HEK293 (cell line): Measurements from ENCODE around the gene TEX52.

ENCODE experiments used
- CTCF ChIA-PET: fragments of 350-600 bp; formaldehyde crosslinking; extraction: SDS; loops from one replicate; lab custom pipeline; 2021; ENCODE audit warnings: antibody characterized with exemption; lab: Yijun Ruan, JAX
- POLR2A ChIA-PET: fragments of 300-600 bp; formaldehyde crosslinking; extraction: SDS; loops from one replicate; lab custom pipeline; 2020; ENCODE audit warnings: antibody characterized with exemption, inconsistent platforms; lab: Yijun Ruan, JAX
- H3K27ac ChIP-seq: fragments of 200-500 bp; sonication (Bioruptor generic); 2 replicates; pipeline ENCODE4 v1.5.1; 2014; ENCODE audit warnings: low read depth, low read length, control low read depth, inconsistent platforms; ENCODE audit errors: extremely low read depth
- H3K36me3 ChIP-seq, 2 experiments: fragments of 200-500 bp in 1 of 2; sonication (Bioruptor generic) in 1 of 2; 1 replicate in 1 of 2; 2 replicates in 1 of 2; pipeline ENCODE4 v1.5.1; 2014 to 2017; ENCODE audit warnings: inconsistent platforms in 2 of 2, low read length in 2 of 2; ENCODE audit not compliant: control insufficient read depth in 2 of 2, insufficient read depth in 1 of 2
- H3K4me1 ChIP-seq: fragments of 200-500 bp; sonication (Bioruptor generic); 2 replicates; pipeline ENCODE4 v1.5.1; 2014; ENCODE audit warnings: mild to moderate bottlenecking, low read length, inconsistent platforms; ENCODE audit not compliant: control insufficient read depth, insufficient read depth
- H3K4me3 ChIP-seq: 2 replicates; pipeline ENCODE4 v1.5.1; 2011; ENCODE audit warnings: low read depth, mild to moderate bottlenecking, control low read depth, low read length, moderate library complexity
- H3K9me3 ChIP-seq: fragments of 200-500 bp; sonication (Bioruptor generic); 2 replicates; pipeline ENCODE4 v1.5.1; 2014; ENCODE audit warnings: low read depth, low read length, inconsistent platforms; ENCODE audit not compliant: control insufficient read depth, insufficient read depth
- CTCF ChIP-seq: fragments of 450-650 bp; formaldehyde crosslinking; IDR thresholded peaks from 2 replicates; pipeline ENCODE4 v1.5.1; 2016; ENCODE audit warnings: missing biosample characterization, missing genetic modification characterization
- HOXA7 ChIP-seq: sonication (generic); formaldehyde crosslinking; IDR thresholded peaks from 2 replicates; pipeline ENCODE4 v1.8.1; 2022; ENCODE audit warnings: missing genetic modification reagents, borderline replicate concordance
- OSR2 ChIP-seq: fragments of 450-650 bp; formaldehyde crosslinking; IDR thresholded peaks from 2 replicates; pipeline ENCODE4 v1.5.1; 2016; ENCODE audit warnings: missing biosample characterization, missing genetic modification characterization
- SCRT1 ChIP-seq: fragments of 450-650 bp; formaldehyde crosslinking; IDR thresholded peaks from 2 replicates; pipeline ENCODE4 v1.5.1; 2016; ENCODE audit warnings: missing biosample characterization, missing genetic modification characterization, borderline replicate concordance
- SP3 ChIP-seq: fragments of 450-650 bp; formaldehyde crosslinking; IDR thresholded peaks from 2 replicates; pipeline ENCODE4 v1.5.1; 2016; ENCODE audit warnings: missing biosample characterization, missing genetic modification characterization
- ZBTB10 ChIP-seq: fragments of 450-650 bp; formaldehyde crosslinking; IDR thresholded peaks from 2 replicates; pipeline ENCODE4 v1.5.1; 2016; ENCODE audit warnings: missing biosample characterization, missing genetic modification characterization
- ZEB2 ChIP-seq: fragments of 450-650 bp; formaldehyde crosslinking; IDR thresholded peaks from 2 replicates; pipeline ENCODE4 v1.5.1; 2016; ENCODE audit warnings: missing biosample characterization, missing genetic modification characterization
- ZNF121 ChIP-seq: fragments of 450-650 bp; formaldehyde crosslinking; IDR thresholded peaks from 2 replicates; pipeline ENCODE4 v1.5.1; 2016; ENCODE audit warnings: missing biosample characterization, missing genetic modification characterization
- ZNF157 ChIP-seq: fragments of 450-650 bp; formaldehyde crosslinking; IDR thresholded peaks from 2 replicates; pipeline ENCODE4 v1.5.1; 2016; ENCODE audit warnings: missing biosample characterization, missing genetic modification characterization
- ZNF18 ChIP-seq: fragments of 450-650 bp; formaldehyde crosslinking; IDR thresholded peaks from 2 replicates; pipeline ENCODE4 v1.5.1; 2016; ENCODE audit warnings: missing biosample characterization, missing genetic modification characterization
- ZNF211 ChIP-seq: fragments of 450-650 bp; formaldehyde crosslinking; IDR thresholded peaks from 2 replicates; pipeline ENCODE4 v1.5.1; 2016; ENCODE audit warnings: low read depth, missing biosample characterization, missing genetic modification characterization
- ZNF280C ChIP-seq: fragments of 450-650 bp; formaldehyde crosslinking; IDR thresholded peaks from 2 replicates; pipeline ENCODE4 v1.5.1; 2016; ENCODE audit warnings: missing biosample characterization, missing genetic modification characterization
- ZNF398 ChIP-seq: fragments of 450-650 bp; formaldehyde crosslinking; IDR thresholded peaks from 2 replicates; pipeline ENCODE4 v1.5.1; 2017; ENCODE audit warnings: missing biosample characterization, missing genetic modification characterization
- ZNF600 ChIP-seq: fragments of 450-650 bp; formaldehyde crosslinking; IDR thresholded peaks from 2 replicates; pipeline ENCODE4 v1.5.1; 2016; ENCODE audit warnings: missing biosample characterization, missing genetic modification characterization
- ZNF624 ChIP-seq: fragments of 450-650 bp; formaldehyde crosslinking; IDR thresholded peaks from 2 replicates; pipeline ENCODE4 v1.5.1; 2017; ENCODE audit warnings: missing biosample characterization, missing genetic modification characterization
- ZNF777 ChIP-seq: fragments of 450-650 bp; formaldehyde crosslinking; IDR thresholded peaks from 2 replicates; pipeline ENCODE4 v1.5.1; 2017; ENCODE audit warnings: missing biosample characterization, missing genetic modification characterization, borderline replicate concordance
- ZSCAN16 ChIP-seq: fragments of 450-650 bp; formaldehyde crosslinking; IDR thresholded peaks from 2 replicates; pipeline ENCODE4 v1.5.1; 2016; ENCODE audit warnings: missing biosample characterization, missing genetic modification characterization
- ZXDB ChIP-seq: fragments of 450-650 bp; formaldehyde crosslinking; IDR thresholded peaks from 2 replicates; pipeline ENCODE4 v1.5.1; 2016; ENCODE audit warnings: missing biosample characterization, missing genetic modification characterization

Gene TEX52

GRCh38 chr12:2879853-2880252, 23.0 kb upstream of the TEX52 start:
- H3K36me3 ChIP-seq = peaks cover 16 to 27% of the 10 kb centered on the region in 2 experiments; a peak in 2 of 3 replicates
- no peak overlapping the region for H3K4me3 ChIP-seq
- CTCF ChIA-PET = interaction anchor here (0.6 to 0.7 kb wide), 2 partner anchors 155 to 171 kb away, joined by 3 read pairs; no protein-coding TSS in a partner anchor
- no peak overlapping the region for H3K27ac ChIP-seq
- peaks cover 13% of the 10 kb centered on the region for H3K4me1 ChIP-seq
- TF ChIP-seq ZNF211 = no peak
- no peak for TF ChIP-seq ZNF398
- no peak for TF ChIP-seq ZNF121 (tag by site-specific recombination)
- TF ChIP-seq ZXDB (tag by site-specific recombination) = no peak
- no peak for TF ChIP-seq HOXA7 (CRISPR knock-in tag)
- no peak for TF ChIP-seq OSR2 (tag by site-specific recombination)
- TF ChIP-seq ZNF777 (tag by site-specific recombination) = no peak
- no peak for TF ChIP-seq CTCF
- no peak for TF ChIP-seq SP3
- TF ChIP-seq ZEB2 (tag by site-specific recombination) = no peak
- no peak for TF ChIP-seq ZNF157 (tag by site-specific recombination)
- TF ChIP-seq ZSCAN16 (tag by site-specific recombination) = no peak
- no peak for TF ChIP-seq ZNF624 (tag by site-specific recombination)
- TF ChIP-seq ZBTB10 = no peak
- TF ChIP-seq ZNF280C = no peak
- TF ChIP-seq SCRT1 (tag by site-specific recombination) = no peak
- no peak for TF ChIP-seq ZNF600 (tag by site-specific recombination)
- no peak for TF ChIP-seq ZNF18 (tag by site-specific recombination)
- TF ChIP-seq, all 188 proteins: peak for 0
- no peaks in the 10 kb centered on the region for H3K9me3 ChIP-seq
- POLR2A ChIA-PET = interaction anchor here (2.7 kb wide), 1 partner anchor 11 kb away, joined by 7 read pairs; the partner anchor contains the start of gene TULP3
